SK-N-SH treated with all-trans-retinoic acid at 6 μM for 48 hours (cell line): ENCODE results near the gene GLI3.

ENCODE experiments used
- ATAC-seq: fragments of 200-7000 bp; cut with Tn5 transposase; 3 replicates; pipeline ENCODE4 v1.9.1; 2020; ENCODE audit warnings: mild to moderate bottlenecking, moderate library complexity
- CSDC2 ChIP-seq: fragments of 250-450 bp; sonication (Bioruptor Pico); IDR thresholded peaks from 2 replicates; pipeline ENCODE4 v1.5.0; 2020; ENCODE audit warnings: mild to moderate bottlenecking, moderate library complexity
- ESRRG ChIP-seq: fragments of 250-450 bp; sonication (Bioruptor Pico); IDR thresholded peaks from 2 replicates; pipeline ENCODE4 v1.6.1; 2021; ENCODE audit warnings: mild to moderate bottlenecking
- GLIS3 ChIP-seq: fragments of 250-450 bp; sonication (Bioruptor Pico); IDR thresholded peaks from 2 replicates; pipeline ENCODE4 v1.5.0; 2020; ENCODE audit warnings: mild to moderate bottlenecking, moderate library complexity
- ISL1 ChIP-seq: fragments of 250-450 bp; sonication (Bioruptor Pico); IDR thresholded peaks from 2 replicates; pipeline ENCODE4 v2.1.2; 2022; ENCODE audit warnings: mild to moderate bottlenecking, moderate library complexity
- OSR1 ChIP-seq: fragments of 250-450 bp; sonication (Bioruptor Pico); IDR thresholded peaks from 2 replicates; pipeline ENCODE4 v1.8.0; 2022; ENCODE audit warnings: moderate library complexity, mild to moderate bottlenecking, inconsistent platforms
- PPARA ChIP-seq: fragments of 250-450 bp; sonication (Bioruptor Pico); IDR thresholded peaks from 2 replicates; pipeline ENCODE4 v1.5.0; 2020; ENCODE audit warnings: mild to moderate bottlenecking, borderline replicate concordance
- RARB ChIP-seq: fragments of 250-450 bp; sonication (Bioruptor Pico); IDR thresholded peaks from 2 replicates; pipeline ENCODE4 v1.8.0; 2021; ENCODE audit warnings: mild to moderate bottlenecking, moderate library complexity
- SNAI2 ChIP-seq: fragments of 250-450 bp; sonication (Bioruptor Pico); IDR thresholded peaks from 2 replicates; pipeline ENCODE4 v1.5.0; 2020; ENCODE audit warnings: mild to moderate bottlenecking, moderate library complexity
- TCF4 ChIP-seq: fragments of 250-450 bp; sonication (Bioruptor Pico); IDR thresholded peaks from 2 replicates; pipeline ENCODE4 v1.8.0; 2021; ENCODE audit warnings: mild to moderate bottlenecking, moderate library complexity, borderline replicate concordance
- TOX ChIP-seq: fragments of 250-450 bp; sonication (Bioruptor Pico); IDR thresholded peaks from 2 replicates; pipeline ENCODE4 v1.8.0; 2021; ENCODE audit warnings: mild to moderate bottlenecking, moderate library complexity, borderline replicate concordance
- ZC3H10 ChIP-seq: fragments of 250-450 bp; sonication (Bioruptor Pico); IDR thresholded peaks from 2 replicates; pipeline ENCODE4 v1.5.1; 2021; ENCODE audit warnings: mild to moderate bottlenecking, moderate library complexity
- ZFP30 ChIP-seq: fragments of 450-650 bp; formaldehyde crosslinking; IDR thresholded peaks from 2 replicates; pipeline ENCODE4 v1.5.0; 2022; ENCODE audit warnings: mild to moderate bottlenecking, moderate library complexity
- ZNF565 ChIP-seq: fragments of 450-650 bp; formaldehyde crosslinking; conservative IDR thresholded peaks from 2 replicates; pipeline ENCODE4 v1.5.0; 2020; ENCODE audit warnings: low read depth, mild to moderate bottlenecking, moderate library complexity
- ZNF70 ChIP-seq: fragments of 450-650 bp; formaldehyde crosslinking; IDR thresholded peaks from 2 replicates; pipeline ENCODE4 v1.5.0; 2020; ENCODE audit warnings: mild to moderate bottlenecking, moderate library complexity
- ZNF8 ChIP-seq: fragments of 450-650 bp; formaldehyde crosslinking; IDR thresholded peaks from 2 replicates; pipeline ENCODE4 v1.5.0; 2020; ENCODE audit warnings: mild to moderate bottlenecking, moderate library complexity
- TF ChIP-seq, protein P1 (sequence below): fragments of 250-450 bp; sonication (Bioruptor Pico); IDR thresholded peaks from 2 replicates; pipeline ENCODE4 v1.8.0; 2021; ENCODE audit warnings: low read depth, mild to moderate bottlenecking, moderate library complexity, borderline replicate concordance
- TF ChIP-seq, protein P2 (sequence below): fragments of 250-450 bp; sonication (Bioruptor Pico); IDR thresholded peaks from 2 replicates; pipeline ENCODE4 v1.5.0; 2020; ENCODE audit warnings: mild to moderate bottlenecking, moderate library complexity
- TF ChIP-seq, protein P3 (sequence below): fragments of 250-450 bp; sonication (Bioruptor Pico); IDR thresholded peaks from 2 replicates; pipeline ENCODE4 v1.5.1; 2021; ENCODE audit warnings: mild to moderate bottlenecking, moderate library complexity
- TF ChIP-seq, protein P4 (sequence below): fragments of 250-450 bp; sonication (Bioruptor Pico); IDR thresholded peaks from 2 replicates; pipeline ENCODE4 v1.5.1; 2020; ENCODE audit warnings: low read depth, mild to moderate bottlenecking, moderate library complexity

The GLI3 gene

DNA sequence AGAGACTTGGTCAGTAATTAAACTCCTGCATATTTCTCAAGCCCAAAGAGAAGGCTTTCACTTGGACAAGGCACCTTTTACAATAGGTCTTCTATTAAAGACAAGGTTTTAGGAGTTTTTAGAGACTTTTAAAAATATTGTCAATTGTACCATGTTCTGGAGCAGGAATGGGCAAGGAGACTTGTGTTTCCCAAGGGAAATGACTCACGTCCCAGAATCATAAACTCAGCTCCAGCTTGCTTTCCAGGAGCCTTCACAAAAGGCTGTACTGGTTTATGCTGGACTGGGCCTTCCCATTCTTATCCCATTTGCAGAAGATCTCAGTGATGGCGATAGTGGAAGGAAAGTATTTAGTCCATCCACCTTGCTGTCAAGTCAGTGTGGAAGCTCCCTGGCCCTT lies 7.8 kb upstream of the GLI3 start:
- no peak for ATAC-seq

DNA sequence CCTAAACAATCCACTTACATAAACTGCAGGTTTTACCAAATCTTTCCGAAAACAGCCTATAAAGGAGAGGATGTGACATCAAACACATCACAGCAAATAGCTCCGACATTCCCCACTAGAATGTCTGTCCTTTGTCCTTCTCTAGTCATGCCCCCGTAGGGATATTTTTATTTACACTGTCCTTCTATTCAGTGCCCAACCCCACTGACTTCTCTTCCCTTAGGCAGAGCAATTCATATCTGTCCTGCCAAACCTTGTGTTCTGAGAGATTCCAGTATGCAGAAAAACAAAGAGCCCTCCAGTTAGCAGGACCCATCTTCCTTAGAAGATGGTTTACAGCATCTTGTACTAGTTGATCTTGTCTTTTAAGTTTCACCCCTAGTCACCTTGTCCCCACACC lies 5.4 kb upstream of the GLI3 start:
- no peak for ATAC-seq
- TF ChIP-seq, protein P1, sequence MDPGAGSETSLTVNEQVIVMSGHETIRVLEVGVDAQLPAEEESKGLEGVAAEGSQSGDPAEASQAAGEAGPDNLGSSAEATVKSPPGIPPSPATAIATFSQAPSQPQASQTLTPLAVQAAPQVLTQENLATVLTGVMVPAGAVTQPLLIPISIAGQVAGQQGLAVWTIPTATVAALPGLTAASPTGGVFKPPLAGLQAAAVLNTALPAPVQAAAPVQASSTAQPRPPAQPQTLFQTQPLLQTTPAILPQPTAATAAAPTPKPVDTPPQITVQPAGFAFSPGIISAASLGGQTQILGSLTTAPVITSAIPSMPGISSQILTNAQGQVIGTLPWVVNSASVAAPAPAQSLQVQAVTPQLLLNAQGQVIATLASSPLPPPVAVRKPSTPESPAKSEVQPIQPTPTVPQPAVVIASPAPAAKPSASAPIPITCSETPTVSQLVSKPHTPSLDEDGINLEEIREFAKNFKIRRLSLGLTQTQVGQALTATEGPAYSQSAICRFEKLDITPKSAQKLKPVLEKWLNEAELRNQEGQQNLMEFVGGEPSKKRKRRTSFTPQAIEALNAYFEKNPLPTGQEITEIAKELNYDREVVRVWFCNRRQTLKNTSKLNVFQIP (CRISPR knock-in tag): no peak
- TF ChIP-seq PPARA (CRISPR knock-in tag) (no peak), TOX (CRISPR knock-in tag) (no peak), OSR1 (CRISPR knock-in tag) (no peak), ZNF8 (CRISPR knock-in tag) (no peak), ZNF70 (CRISPR knock-in tag) (no peak), CSDC2 (CRISPR knock-in tag) (no peak), ZNF565 (no peak), ZFP30 (CRISPR knock-in tag) (no peak), GLIS3 (CRISPR knock-in tag) (no peak), RARB (CRISPR knock-in tag) (no peak)
- TF ChIP-seq, protein P2, sequence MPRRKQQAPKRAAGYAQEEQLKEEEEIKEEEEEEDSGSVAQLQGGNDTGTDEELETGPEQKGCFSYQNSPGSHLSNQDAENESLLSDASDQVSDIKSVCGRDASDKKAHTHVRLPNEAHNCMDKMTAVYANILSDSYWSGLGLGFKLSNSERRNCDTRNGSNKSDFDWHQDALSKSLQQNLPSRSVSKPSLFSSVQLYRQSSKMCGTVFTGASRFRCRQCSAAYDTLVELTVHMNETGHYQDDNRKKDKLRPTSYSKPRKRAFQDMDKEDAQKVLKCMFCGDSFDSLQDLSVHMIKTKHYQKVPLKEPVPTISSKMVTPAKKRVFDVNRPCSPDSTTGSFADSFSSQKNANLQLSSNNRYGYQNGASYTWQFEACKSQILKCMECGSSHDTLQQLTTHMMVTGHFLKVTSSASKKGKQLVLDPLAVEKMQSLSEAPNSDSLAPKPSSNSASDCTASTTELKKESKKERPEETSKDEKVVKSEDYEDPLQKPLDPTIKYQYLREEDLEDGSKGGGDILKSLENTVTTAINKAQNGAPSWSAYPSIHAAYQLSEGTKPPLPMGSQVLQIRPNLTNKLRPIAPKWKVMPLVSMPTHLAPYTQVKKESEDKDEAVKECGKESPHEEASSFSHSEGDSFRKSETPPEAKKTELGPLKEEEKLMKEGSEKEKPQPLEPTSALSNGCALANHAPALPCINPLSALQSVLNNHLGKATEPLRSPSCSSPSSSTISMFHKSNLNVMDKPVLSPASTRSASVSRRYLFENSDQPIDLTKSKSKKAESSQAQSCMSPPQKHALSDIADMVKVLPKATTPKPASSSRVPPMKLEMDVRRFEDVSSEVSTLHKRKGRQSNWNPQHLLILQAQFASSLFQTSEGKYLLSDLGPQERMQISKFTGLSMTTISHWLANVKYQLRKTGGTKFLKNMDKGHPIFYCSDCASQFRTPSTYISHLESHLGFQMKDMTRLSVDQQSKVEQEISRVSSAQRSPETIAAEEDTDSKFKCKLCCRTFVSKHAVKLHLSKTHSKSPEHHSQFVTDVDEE: no peak
- TF ChIP-seq, protein P3, sequence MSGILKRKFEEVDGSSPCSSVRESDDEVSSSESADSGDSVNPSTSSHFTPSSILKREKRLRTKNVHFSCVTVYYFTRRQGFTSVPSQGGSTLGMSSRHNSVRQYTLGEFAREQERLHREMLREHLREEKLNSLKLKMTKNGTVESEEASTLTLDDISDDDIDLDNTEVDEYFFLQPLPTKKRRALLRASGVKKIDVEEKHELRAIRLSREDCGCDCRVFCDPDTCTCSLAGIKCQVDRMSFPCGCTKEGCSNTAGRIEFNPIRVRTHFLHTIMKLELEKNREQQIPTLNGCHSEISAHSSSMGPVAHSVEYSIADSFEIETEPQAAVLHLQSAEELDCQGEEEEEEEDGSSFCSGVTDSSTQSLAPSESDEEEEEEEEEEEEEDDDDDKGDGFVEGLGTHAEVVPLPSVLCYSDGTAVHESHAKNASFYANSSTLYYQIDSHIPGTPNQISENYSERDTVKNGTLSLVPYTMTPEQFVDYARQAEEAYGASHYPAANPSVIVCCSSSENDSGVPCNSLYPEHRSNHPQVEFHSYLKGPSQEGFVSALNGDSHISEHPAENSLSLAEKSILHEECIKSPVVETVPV (CRISPR knock-in tag): no peak
- TF ChIP-seq, protein P4, sequence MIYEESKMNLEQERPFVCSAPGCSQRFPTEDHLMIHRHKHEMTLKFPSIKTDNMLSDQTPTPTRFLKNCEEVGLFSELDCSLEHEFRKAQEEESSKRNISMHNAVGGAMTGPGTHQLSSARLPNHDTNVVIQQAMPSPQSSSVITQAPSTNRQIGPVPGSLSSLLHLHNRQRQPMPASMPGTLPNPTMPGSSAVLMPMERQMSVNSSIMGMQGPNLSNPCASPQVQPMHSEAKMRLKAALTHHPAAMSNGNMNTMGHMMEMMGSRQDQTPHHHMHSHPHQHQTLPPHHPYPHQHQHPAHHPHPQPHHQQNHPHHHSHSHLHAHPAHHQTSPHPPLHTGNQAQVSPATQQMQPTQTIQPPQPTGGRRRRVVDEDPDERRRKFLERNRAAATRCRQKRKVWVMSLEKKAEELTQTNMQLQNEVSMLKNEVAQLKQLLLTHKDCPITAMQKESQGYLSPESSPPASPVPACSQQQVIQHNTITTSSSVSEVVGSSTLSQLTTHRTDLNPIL: no peak

More for the DNA sequence above, 7.8 kb upstream of the GLI3 start:
- TF ChIP-seq ZNF70 (CRISPR knock-in tag) (no peak), PPARA (CRISPR knock-in tag) (no peak), ZNF8 (CRISPR knock-in tag) (no peak), RARB (CRISPR knock-in tag) (no peak), ZC3H10 (CRISPR knock-in tag) (no peak), ESRRG (no peak), CSDC2 (CRISPR knock-in tag) (no peak), SNAI2 (CRISPR knock-in tag) (no peak), GLIS3 (CRISPR knock-in tag) (no peak)
- TF ChIP-seq, protein P3 (CRISPR knock-in tag): no peak

DNA sequence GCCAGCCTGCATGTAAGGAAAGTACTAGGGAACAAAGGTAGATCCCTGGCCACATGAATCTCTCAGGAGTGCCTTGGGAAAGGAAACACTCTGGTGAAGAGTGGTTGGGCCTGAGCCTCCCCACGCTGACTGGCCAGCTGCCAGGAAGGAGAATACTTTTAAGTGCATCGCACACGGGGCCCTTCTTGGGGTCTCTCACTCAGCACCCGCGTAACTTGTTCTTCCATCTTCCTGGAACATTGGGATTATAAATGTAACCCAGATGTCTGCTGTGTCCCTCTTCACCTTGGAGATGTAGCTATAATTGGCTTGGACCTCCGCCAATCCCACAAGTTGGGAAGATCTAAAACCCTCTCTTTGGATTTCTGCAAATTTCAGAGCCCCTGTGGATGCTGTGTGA lies 4.4 kb upstream of the GLI3 start:
- TF ChIP-seq, protein P3 (CRISPR knock-in tag): no peak
- no peak for ATAC-seq

DNA sequence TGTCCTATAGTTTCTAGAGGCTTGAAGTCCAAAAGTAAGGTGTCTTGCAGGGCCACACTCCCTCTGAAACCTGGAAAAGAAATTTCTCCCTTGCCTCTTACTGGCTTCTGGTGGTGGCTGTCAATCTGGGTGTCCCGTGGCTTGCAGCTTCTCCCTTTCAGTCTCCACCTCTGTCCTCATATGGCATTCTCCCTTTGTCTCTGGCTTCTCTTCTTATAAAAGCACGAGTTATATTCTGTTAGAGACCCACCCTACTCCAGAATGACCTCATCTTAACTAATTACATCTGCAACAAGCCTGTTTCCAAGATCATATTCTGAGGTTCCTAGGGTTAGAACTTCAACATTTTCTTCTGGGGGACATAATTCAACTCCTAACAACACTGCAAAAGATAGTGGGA lies 3.4 kb upstream of the GLI3 start:
- no peak for ATAC-seq
- TF ChIP-seq OSR1 (CRISPR knock-in tag): no peak
- TF ChIP-seq ESRRG: no peak
- TF ChIP-seq, protein P2: no peak
- TF ChIP-seq RARB (CRISPR knock-in tag): no peak
- no peak for TF ChIP-seq TCF4 (CRISPR knock-in tag)
- TF ChIP-seq ISL1 (CRISPR knock-in tag): no peak
